Tibial artery (tissue), 4 donors: ENCODE results near the gene PIK3C2B.

Experiments used
- DNase-seq, 2 donors: peaks; one replicate each; pipeline ENCODE4 v3.0.0-alpha.2; 2019
- H3K27ac ChIP-seq, 2 donors: fragments of 200-600 bp; sonication (generic) in 1 of 2; 1 replicate in 1 of 2; 2 replicates in 1 of 2; pipeline ENCODE4 v1.5.1; 2018 to 2019; ENCODE audit warnings: mild to moderate bottlenecking in 1 of 2
- H3K27me3 ChIP-seq, 2 donors: fragments of 200-600 bp; sonication (generic) in 1 of 2; one replicate each; pipeline versions ENCODE4 v1.5.1 to v1.6.0; 2016 to 2019
- H3K36me3 ChIP-seq, 3 donors: fragments of 200-600 bp; sonication (generic) in 2 of 3; one replicate each; pipeline ENCODE4 v1.5.1; 2016 to 2019; ENCODE audit warnings: mild to moderate bottlenecking in 2 of 3
- H3K4me1 ChIP-seq, 4 donors: fragments of 200-600 bp; sonication (generic) in 2 of 4; 1 replicate in 3 of 4; 2 replicates in 1 of 4; pipeline ENCODE4 v1.5.1; 2016 to 2019
- H3K4me3 ChIP-seq, 2 donors: fragments of 200-600 bp; sonication (generic) in 1 of 2; 1 replicate in 1 of 2; 2 replicates in 1 of 2; pipeline ENCODE4 v1.5.1; 2018 to 2019; ENCODE audit warnings: mild to moderate bottlenecking in 2 of 2
- H3K9me3 ChIP-seq, 3 donors: fragments of 200-600 bp; sonication (generic) in 1 of 3; one replicate each; pipeline ENCODE4 v1.5.1; 2016 to 2019
- intact Hi-C: fragments of 100-400 bp; cut with DNase I; formaldehyde crosslinking; loops from one replicate; pipeline ENCODE4 v1.15.0; 2023; ENCODE audit warnings: low total_unique reads
- TF ChIP-seq, protein P1 (sequence below), 2 experiments: fragments of 200-600 bp in 1 of 2; fragments of 450-650 bp in 1 of 2; IDR thresholded peaks; one replicate each; pipeline ENCODE4 v1.5.1; 2017 to 2019; ENCODE audit warnings: antibody characterized with exemption in 2 of 2, mild to moderate bottlenecking in 1 of 2, moderate library complexity in 1 of 2

Gene PIK3C2B

DNA sequence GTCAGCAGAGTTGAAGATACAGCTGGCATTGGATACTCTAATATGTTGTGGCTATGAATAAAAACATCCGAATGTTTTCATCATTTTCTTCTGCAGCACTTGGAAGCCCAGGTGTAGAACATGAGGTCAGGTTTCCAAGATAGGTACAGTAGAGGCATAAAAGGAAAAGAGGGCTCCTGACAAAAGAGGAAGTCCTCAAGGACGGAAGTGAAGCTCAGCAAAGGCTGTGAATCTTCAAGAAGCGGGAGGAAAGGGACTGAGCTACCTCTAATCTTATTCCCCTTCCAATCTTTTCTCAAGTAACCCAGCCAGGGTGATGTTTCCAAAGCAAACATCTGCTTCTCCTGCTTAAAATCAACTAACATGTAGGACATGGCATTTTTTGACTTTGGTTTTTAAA, 4.4 kb upstream of the PIK3C2B start:
- TF ChIP-seq, protein P1, sequence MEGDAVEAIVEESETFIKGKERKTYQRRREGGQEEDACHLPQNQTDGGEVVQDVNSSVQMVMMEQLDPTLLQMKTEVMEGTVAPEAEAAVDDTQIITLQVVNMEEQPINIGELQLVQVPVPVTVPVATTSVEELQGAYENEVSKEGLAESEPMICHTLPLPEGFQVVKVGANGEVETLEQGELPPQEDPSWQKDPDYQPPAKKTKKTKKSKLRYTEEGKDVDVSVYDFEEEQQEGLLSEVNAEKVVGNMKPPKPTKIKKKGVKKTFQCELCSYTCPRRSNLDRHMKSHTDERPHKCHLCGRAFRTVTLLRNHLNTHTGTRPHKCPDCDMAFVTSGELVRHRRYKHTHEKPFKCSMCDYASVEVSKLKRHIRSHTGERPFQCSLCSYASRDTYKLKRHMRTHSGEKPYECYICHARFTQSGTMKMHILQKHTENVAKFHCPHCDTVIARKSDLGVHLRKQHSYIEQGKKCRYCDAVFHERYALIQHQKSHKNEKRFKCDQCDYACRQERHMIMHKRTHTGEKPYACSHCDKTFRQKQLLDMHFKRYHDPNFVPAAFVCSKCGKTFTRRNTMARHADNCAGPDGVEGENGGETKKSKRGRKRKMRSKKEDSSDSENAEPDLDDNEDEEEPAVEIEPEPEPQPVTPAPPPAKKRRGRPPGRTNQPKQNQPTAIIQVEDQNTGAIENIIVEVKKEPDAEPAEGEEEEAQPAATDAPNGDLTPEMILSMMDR (IDR thresholded peaks at IDR 0.05) = no peak
- peaks cover 0 to 9% (median 2%) of the 10 kb centered on the region in 4 donors for H3K4me1 ChIP-seq
- no peak for DNase-seq
- H3K36me3 ChIP-seq = no peaks in the 10 kb centered on the region
- H3K4me3 ChIP-seq = no peak overlapping the region
- no peaks in the 10 kb centered on the region for H3K27me3 ChIP-seq
- intact Hi-C loops = no loop called here
- H3K27ac ChIP-seq = no peak overlapping the region
- H3K9me3 ChIP-seq = no peaks in the 10 kb centered on the region

DNA sequence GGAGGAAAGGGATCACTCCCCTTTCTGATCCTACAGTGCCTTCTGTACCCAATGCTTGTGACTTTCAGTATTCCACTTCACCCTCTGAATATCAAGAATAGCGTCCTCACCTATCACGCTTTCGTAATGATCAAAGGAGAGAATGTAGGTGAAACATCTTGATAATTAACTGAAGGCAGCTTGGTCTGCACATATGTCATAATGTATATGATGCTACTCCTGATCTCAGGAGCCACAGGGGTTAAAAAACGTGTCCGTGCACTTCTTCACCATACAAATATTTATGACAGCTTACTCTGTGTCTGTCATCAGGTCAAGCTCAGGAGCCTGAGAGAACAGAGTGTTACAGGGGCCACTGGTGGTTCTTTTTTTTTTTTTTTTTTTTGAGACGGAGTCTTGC, 1.2 kb upstream of the PIK3C2B start:
- H3K4me1 ChIP-seq = peaks cover 0 to 36% (median 18%) of the 10 kb centered on the region in 4 donors

DNA sequence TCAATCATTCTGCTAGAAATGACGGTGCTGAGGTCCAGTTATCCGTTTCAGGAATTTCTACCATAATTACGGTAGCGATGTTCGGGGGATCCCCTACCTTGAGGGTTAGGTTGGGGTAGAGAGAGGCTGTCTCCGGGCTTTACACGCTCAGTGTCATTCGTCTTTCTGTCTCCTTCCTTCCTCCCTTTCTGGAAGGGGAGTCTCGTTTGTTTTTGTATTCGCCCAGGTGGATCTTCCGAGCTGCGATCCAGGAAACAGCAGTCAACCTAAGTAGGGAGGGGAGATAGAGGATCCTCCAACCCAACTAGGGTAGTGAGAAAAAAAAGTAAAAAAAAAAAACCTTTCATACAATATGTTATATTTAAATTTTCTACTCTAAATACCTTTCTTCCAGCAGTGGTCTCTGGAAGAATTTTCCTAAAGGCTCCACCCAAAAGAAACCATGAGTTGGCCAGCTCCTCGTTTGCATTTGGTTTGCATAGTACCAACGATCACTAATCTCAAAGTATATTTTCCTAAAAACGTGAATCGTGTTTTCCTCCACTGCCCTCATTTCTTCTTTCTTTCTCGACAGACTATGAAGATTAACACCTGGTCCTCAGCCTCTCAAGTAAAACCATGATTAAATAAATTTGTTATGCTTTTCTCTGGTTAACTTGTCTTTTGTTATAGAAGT, 611 bp upstream of the PIK3C2B start:
- H3K9me3 ChIP-seq = no peaks in the 10 kb centered on the region
- H3K27ac ChIP-seq = peak overlapping the region; percentile 91
- peak overlapping the region; percentile 75 to 81 for H3K4me3 ChIP-seq
- peaks cover 0 to 36% (median 18%) of the 10 kb centered on the region in 4 donors for H3K4me1 ChIP-seq
- intact Hi-C loops = no loop called here
- no peak for DNase-seq
- H3K27me3 ChIP-seq = no peaks in the 10 kb centered on the region
- TF ChIP-seq, protein P1 (IDR thresholded peaks at IDR 0.05) = no peak
- no peaks in the 10 kb centered on the region for H3K36me3 ChIP-seq

More for the DNA sequence above, 1.2 kb upstream of the PIK3C2B start:
- H3K4me3 ChIP-seq = no peak overlapping the region
- H3K27me3 ChIP-seq = no peaks in the 10 kb centered on the region
- H3K36me3 ChIP-seq = no peaks in the 10 kb centered on the region
- no peaks in the 10 kb centered on the region for H3K9me3 ChIP-seq
- intact Hi-C loops = no loop called here
- TF ChIP-seq, protein P1 (IDR thresholded peaks at IDR 0.05) = no peak
- DNase-seq = no peak
- H3K27ac ChIP-seq = no peak overlapping the region

GRCh38 chr1:204493984-204494280, 673 bp downstream of the PIK3C2B start:
- peaks cover 0 to 36% (median 18%) of the 10 kb centered on the region in 4 donors for H3K4me1 ChIP-seq
- intact Hi-C loops = no loop called here
- TF ChIP-seq, protein P1 (IDR thresholded peaks at IDR 0.05) = no peak
- no peaks in the 10 kb centered on the region for H3K27me3 ChIP-seq
- H3K36me3 ChIP-seq = no peaks in the 10 kb centered on the region
- H3K27ac ChIP-seq = peak overlapping the region; percentile 91
- H3K9me3 ChIP-seq = no peaks in the 10 kb centered on the region
- H3K4me3 ChIP-seq = peak overlapping the region; percentile 75 to 81
- peak in 1 of 2 donors; percentile 84 for DNase-seq

GRCh38 chr1:204493145-204493983, 1.2 kb downstream of the PIK3C2B start:
- Histone ChIP-seq H3K9me3 (no peaks in the 10 kb centered on the region), H3K27ac (peak overlapping the region; percentile 91), H3K27me3 (no peaks in the 10 kb centered on the region), H3K36me3 (no peaks in the 10 kb centered on the region), H3K4me1 (peaks cover 0 to 36% (median 18%) of the 10 kb centered on the region in 4 donors), H3K4me3 (peak overlapping the region; percentile 75 to 81)
- intact Hi-C loops = no loop called here
- DNase-seq = peak; percentile 71 to 86
- TF ChIP-seq, protein P1 (IDR thresholded peaks at IDR 0.05) = no peak
